ENCODE measurements around the gene AMFR.

Gene AMFR

DNA sequence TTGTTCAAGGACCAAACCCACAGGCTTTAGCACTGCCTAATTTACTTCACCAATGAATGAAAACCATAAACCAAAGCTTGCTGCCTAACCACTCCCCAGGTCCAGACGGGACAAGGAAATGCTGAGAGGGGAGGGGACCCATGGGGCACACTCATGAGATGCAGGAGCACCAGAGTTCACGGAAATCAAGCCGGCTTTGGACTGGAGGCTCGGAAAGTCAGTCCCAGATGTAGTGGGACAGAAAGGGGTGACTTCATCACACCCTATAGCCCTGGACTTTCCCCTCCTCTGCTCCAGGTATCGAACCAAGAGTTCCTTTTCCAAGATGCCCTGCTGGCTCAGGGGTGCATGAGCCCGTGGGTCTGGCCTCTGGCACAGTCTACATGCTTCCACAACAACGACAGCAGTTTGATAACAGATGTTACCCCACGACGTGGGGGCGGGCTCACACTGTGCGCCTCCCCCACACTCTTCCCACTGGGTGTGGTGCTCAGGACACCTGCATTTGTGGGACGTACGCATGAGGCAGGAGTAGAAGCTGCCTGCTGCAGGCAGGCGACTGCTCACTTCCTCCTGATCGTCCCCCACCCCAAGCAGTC lies 63.2 kb downstream of the AMFR start:
- DNase-seq: no peak

GRCh38 chr16:56360117-56361008 lies 65.0 kb downstream of the AMFR start:
- DNase-seq: no peak

DNA sequence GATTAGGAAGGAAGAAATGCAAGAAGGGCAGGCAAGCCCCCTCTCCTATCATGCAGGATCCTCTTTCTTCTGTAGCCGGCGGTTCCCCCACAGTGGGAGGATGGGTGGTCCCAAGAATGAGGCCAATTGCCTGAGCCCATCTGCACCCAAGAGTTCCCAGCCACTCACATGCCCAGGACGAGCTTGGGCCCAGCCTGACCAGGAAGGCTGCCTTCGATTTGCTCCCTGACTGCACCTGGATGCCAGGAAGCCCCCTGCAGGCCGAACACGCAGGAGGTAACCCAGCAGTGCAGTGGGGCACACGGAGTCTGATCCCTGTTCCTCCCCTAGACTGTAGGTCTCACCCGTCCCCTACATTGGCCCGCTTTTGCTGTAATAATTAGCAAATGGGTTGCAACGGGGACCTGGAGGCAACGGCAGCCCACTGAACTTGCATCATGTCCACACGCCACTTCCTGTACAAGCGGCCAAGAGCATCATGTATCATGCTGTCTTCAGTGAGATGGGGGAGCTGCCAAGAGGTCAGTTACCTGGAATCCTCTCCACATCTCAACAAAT lies 67.5 kb downstream of the AMFR start:
- DNase-seq: no peak

DNA sequence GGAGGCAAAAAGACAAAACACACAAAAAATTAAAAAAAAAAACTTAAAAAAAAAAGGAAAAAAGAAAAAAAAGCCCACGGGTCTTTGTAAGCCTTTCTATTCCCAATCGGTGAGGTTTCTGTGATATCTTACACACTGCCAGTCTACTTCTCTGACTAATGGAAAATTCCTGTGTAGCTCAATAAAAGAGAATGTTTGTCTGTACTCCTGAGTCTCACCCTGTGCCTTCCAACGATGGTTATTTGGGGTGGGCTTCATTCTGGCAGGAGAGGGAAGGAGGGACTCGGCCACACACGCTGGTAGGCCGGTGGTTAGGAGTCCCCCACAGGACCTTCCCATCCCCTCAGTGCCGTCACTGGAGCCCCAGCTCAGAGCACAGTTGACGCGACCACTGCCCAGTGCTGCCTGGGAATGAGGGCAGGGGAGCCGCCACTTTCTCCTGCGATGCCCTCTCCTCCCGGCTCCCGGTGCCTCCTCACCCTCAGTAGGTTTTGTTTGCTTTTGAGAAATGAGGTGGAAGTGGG lies 68.0 kb downstream of the AMFR start:
- DNase-seq: no peak

GRCh38 chr16:56356276-56357240 lies 68.8 kb downstream of the AMFR start:
- DNase-seq: no peak

GRCh38 chr16:56355786-56356275 lies 69.5 kb downstream of the AMFR start:
- no peak for DNase-seq

GRCh38 chr16:56355221-56355620 lies 70.1 kb downstream of the AMFR start:
- DNase-seq: no peak

DNA sequence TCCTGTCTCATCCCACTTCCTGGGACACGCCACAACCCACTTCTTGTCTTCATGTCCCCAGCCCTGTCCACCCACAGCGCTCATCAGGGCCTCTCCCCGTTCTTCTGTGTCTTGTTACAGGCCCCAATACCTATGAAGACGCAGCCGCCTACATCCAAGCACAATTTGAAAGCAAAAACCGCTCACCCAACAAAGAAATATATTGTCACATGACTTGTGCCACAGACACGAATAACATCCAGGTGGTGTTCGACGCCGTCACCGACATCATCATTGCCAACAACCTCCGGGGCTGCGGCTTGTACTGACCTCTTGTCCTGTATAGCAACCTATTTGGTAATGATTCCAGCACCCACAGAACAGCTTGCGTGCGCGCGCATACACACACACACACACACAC lies 70.6 kb downstream of the AMFR start:
- no peak for DNase-seq

DNA sequence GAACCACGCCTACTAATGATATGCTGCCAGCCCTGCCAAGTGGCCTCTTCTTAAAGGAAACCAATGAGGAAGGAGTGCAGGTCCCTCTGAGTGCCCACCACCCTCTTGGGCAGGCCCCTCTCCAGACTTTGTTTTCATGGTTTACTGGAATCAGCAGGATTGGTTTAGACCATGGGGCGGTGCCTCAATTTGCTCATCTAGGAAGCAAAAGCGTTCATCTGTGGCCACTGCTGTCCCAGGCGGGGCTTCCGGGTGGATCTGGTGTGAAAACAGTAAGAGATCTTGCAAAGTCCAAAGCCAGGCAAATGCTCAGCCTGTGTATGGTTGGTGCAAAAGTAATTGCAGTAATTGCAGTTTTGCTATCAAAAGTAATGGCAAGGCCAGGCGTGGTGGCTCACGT lies 71.3 kb downstream of the AMFR start:
- DNase-seq: no peak

DNA sequence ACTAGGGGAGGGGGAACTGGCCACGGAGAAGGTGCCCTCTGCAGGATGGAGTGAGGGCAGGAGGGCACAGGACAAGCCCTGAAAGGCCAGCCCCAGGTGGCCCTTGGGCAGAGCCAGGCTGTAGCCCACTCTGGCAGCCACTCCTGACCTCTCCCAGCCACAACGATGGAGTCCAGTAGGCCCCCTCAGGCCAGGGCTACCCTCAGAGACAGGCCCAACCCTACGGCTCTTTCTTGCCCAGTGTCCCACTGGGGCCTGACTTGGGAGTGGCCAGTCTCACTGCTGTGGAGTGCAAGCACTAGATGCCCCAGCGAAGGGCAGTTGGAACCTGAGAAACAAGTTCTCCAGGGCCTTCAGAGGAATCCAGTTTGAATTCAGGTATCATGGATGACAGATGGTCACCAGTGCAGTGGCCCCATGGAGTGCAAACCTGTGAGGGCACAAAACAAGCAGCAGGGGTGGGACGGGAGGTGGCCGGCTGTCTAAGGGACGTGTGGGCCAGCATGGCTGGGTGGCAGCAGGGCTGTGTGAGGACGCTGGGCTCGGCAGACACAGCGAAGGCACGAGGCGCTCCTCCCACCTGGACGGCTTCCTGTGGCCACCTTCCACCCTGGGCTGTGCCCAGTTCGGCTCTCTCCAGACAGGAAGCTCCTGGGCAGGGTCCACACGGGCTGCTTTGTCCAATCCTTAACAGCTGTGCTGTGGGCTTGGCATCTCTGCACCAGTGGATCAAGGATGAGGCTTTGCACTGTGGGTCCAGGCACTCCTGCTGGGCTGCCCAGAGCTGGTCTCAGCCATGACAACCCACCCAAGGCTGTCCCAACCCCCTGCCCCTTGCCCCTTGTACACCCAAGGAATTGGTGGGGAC lies 72.1 kb downstream of the AMFR start:
- no peak for DNase-seq

DNA sequence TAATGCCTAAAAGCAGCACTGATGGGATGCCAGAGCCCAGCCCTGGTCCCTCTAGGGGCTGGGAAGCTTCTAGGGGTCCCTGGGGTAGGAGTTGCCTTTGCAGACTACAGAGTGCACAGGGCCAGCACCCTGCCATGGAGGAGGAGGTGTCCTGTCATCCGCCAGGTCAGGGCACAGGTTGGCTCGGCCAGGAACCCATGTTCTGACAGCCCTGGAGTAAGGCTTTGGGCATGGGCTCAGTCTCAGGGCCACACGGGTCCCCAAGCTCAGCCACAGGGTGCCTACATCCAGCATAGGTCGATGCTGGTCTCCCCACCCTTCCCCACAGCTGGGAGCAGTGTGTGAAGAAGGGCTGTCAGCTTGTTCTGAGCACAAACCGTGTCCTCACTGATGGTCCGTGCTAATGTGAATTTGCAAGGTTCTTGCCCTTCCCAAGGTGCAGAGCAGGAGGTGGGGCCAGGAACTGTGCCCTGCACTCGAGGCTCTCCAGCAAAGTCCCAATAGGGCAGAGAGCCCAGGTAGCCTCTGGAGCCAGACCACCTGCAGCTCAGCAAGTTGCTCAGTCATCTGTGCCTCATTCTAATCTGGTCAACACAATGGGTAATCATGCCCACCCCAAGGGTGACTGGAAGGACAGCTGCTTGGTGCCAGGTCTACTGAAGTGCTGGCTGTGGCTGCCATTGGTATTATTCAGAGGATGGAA lies 72.8 kb downstream of the AMFR start:
- DNase-seq: no peak

DNA sequence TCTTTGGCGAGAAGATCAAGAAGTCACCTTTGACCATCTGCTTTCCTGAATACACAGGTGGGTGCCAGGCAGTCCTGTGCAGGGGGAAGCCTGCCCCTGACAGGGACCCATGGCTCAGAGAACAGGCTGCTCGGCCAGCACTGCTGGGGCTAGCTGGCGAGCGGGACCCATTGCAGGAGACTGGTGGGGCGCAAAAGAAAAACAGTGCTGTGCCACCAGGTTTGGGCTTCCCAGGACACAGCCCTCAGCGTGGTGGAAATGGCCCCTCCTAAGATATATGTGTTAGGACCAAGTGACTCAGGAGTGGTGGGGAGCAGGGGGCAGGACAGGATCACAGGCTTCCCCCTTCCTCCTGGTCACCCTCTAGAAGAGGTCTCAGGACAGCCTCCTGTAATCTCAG lies 73.9 kb downstream of the AMFR start:
- no peak for DNase-seq

GRCh38 chr16:56350491-56351405 lies 74.6 kb downstream of the AMFR start:
- DNase-seq: no peak

- DNase-seq: no peak
Measured at GRCh38 chr16:56349711-56350161, 75.6 kb downstream of the AMFR start.

DNA sequence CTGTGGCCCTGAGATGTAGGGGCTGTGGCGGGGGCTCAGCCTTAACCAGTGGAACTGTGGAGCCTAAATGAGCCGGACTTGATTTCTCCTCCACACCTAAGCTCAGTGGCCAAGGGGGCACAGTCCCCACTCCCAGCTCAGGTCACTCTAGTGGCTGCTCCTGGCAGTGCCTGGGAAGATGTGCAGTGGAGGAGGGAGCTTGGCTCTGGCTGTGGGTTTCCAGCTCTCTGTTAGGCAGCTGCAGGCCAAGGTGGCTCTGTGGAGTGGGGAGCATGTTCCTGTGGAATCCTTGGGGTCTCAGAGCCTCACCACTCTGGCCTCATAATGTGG lies 76.3 kb downstream of the AMFR start:
- DNase-seq: no peak

DNA sequence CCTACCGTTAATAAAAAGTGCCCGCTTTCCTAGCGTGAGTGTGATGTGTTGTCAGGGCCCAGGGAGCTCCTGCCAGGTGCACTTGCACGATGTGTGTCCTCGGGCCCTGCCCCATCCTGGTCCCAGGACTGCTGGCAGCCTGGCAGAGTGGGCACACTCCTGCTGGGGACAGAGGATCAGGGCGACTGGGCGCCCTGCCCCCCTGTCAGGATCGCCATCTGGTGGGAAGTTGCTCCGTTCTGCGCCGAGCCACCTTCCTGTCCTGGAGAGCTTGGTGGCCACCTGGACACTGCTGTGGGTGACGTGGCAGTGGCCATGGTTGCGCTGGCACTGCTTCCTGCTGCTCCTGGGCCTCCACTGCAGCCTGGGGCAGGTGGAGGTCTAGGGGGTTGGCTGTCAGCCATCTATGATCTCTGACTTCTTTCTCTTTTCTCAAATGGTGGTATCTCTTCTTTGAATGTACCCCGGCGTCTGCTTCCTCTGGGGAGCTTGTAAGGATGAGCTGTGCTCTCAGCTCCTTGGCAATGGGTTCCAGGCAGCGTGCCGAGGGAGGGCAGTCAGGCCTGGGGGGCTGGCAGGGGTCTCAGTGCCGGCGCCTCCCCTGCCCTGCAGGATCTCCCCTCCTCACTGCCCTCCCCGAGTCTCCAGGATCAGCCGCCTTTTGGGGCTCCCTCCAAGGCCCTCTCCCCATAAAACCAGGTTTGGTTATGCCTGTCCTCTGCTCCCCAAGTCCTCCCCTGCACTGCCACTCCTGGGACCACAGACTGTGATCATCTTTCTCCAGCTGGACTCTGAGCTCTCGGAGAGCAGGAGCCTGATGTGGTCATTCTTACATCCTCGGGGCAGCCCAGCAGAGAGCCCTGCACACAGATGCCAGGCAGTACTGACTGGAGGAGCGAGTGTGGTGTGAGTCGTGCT lies 76.9 kb downstream of the AMFR start:
- DNase-seq: no peak

DNA sequence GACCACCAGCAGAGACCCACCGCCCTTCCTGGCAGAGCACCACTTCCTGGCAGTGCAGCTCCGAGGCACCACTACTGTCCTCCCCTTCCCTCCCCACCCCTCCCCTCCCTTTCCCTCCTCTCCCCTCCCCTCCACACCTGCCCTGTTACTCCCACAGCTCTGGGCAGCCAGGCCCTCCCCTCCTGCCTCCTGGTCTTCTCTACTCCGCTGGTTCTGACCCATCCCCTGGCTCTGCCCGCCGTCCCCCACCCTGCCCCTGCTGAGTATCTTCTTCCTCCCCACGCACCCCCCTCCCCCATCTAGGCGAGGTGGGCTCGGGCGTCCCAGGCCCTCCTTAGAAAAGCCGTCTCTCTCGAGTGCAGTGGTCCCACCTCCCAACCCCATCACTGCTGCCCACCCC lies 77.7 kb downstream of the AMFR start:
- DNase-seq: no peak

GRCh38 chr16:56347166-56347565 lies 78.2 kb downstream of the AMFR start:
- no peak for DNase-seq

Data from NCI-H446 (cell line).